PC-9 (cell line): Measurements from ENCODE around the gene BEST3.

Experiments
- EZH2 ChIP-seq: fragments of 200-600 bp; sonication (generic); IDR thresholded peaks from 2 replicates; pipeline ENCODE4 v1.8.0; 2017; ENCODE audit warnings: antibody characterized with exemption, low read depth
- TF ChIP-seq, protein P1 (sequence below): fragments of 200-600 bp; sonication (generic); conservative IDR thresholded peaks from 2 replicates; pipeline ENCODE4 v1.6.1; 2017; ENCODE audit warnings: mixed run types, antibody characterized with exemption, mild to moderate bottlenecking, moderate library complexity

DNA sequence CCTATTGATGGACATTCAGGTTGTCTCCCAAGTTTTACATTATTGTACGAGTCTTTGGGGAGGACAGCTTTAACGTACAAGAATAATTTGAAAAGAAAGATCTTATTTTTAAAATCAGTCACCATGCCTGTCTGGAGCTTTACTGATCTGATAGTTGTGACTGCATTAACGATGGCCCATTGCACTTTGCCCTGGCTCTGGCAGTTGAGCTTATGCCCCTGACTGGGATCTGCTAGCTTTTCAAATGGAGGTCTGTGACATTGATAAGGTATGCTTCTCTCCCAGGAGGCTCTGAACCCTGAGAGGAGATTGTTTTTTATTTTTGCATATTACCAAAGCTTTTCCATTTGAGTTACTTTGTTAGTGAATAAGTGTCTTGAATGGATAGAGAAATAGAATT, 21.6 kb upstream of the BEST3 start:
- TF ChIP-seq, protein P1, sequence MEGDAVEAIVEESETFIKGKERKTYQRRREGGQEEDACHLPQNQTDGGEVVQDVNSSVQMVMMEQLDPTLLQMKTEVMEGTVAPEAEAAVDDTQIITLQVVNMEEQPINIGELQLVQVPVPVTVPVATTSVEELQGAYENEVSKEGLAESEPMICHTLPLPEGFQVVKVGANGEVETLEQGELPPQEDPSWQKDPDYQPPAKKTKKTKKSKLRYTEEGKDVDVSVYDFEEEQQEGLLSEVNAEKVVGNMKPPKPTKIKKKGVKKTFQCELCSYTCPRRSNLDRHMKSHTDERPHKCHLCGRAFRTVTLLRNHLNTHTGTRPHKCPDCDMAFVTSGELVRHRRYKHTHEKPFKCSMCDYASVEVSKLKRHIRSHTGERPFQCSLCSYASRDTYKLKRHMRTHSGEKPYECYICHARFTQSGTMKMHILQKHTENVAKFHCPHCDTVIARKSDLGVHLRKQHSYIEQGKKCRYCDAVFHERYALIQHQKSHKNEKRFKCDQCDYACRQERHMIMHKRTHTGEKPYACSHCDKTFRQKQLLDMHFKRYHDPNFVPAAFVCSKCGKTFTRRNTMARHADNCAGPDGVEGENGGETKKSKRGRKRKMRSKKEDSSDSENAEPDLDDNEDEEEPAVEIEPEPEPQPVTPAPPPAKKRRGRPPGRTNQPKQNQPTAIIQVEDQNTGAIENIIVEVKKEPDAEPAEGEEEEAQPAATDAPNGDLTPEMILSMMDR: no peak
- no peak for TF ChIP-seq EZH2
